Common myeloid progenitor, CD34-positive (primary cell): ENCODE results near the gene REPIN1.

Experiments used
- CTCF ChIA-PET: fragments of 350-600 bp; sonication (Branson Sonifier 250); formaldehyde crosslinking; loops from one replicate; lab custom pipeline; 2021; ENCODE audit warnings: antibody characterized with exemption; lab: Charles Lee
- POLR2A ChIA-PET: fragments of 350-600 bp; sonication (Branson Sonifier 250); formaldehyde crosslinking; loops from one replicate; lab custom pipeline; 2021; ENCODE audit warnings: antibody characterized with exemption; lab: Charles Lee
- DNase-seq, 3 donors: peaks; one replicate each; pipeline versions ENCODE4 v3.0.0 to v3.0.0-alpha.2; 2013
- H3K27ac ChIP-seq, 2 experiments: 1 replicate in 1 of 2; 2 replicates in 1 of 2; pipeline ENCODE4 v1.7.0; 2013; ENCODE audit warnings: inconsistent platforms in 2 of 2, low read length in 2 of 2, mild to moderate bottlenecking in 2 of 2, low read depth in 1 of 2, moderate library complexity in 1 of 2; ENCODE audit not compliant: severe bottlenecking in 2 of 2, insufficient read depth in 1 of 2, poor library complexity in 1 of 2
- H3K27me3 ChIP-seq, 5 experiments: replicated peaks in 2 of 5; 1 replicate in 3 of 5; 2 replicates in 2 of 5; pipeline versions ENCODE4 v1.6.1 to v1.7.0; 2013; ENCODE audit warnings: low read length in 4 of 5, mild to moderate bottlenecking in 2 of 5, moderate library complexity in 2 of 5, inconsistent platforms in 1 of 5; ENCODE audit not compliant: insufficient read depth in 5 of 5, control insufficient read depth in 4 of 5
- H3K36me3 ChIP-seq, 4 experiments: 1 replicate in 2 of 4; 2 replicates in 2 of 4; pipeline versions ENCODE4 v1.6.1 to v1.7.0; 2013; ENCODE audit warnings: low read length in 3 of 4, control low read depth in 1 of 4, mild to moderate bottlenecking in 1 of 4; ENCODE audit not compliant: control insufficient read depth in 4 of 4, insufficient read depth in 4 of 4
- H3K4me1 ChIP-seq, 4 experiments: 1 replicate in 3 of 4; 2 replicates in 1 of 4; pipeline versions ENCODE4 v1.6.1 to v1.7.1; 2013; ENCODE audit warnings: low read length in 3 of 4, mild to moderate bottlenecking in 3 of 4, control low read depth in 1 of 4, inconsistent platforms in 1 of 4, moderate library complexity in 1 of 4; ENCODE audit not compliant: control insufficient read depth in 4 of 4, insufficient read depth in 4 of 4; ENCODE audit errors: control extremely low read depth in 1 of 4
- H3K4me3 ChIP-seq, 7 experiments: 1 replicate in 4 of 7; 2 replicates in 3 of 7; pipeline versions ENCODE4 v1.5.1 to v1.7.0; 2013; ENCODE audit warnings: mild to moderate bottlenecking in 7 of 7, low read length in 6 of 7, moderate library complexity in 6 of 7, inconsistent platforms in 2 of 7, low read depth in 2 of 7, control low read depth in 1 of 7; ENCODE audit not compliant: insufficient read depth in 4 of 7, control insufficient read depth in 1 of 7; ENCODE audit errors: extremely low read depth in 1 of 7
- H3K9me3 ChIP-seq, 5 experiments: 1 replicate in 4 of 5; 2 replicates in 1 of 5; pipeline versions ENCODE4 v1.6.1 to v1.7.1; 2013; ENCODE audit warnings: low read length in 4 of 5, mild to moderate bottlenecking in 2 of 5, inconsistent platforms in 1 of 5, low read depth in 1 of 5, moderate library complexity in 1 of 5; ENCODE audit not compliant: control insufficient read depth in 4 of 5, insufficient read depth in 2 of 5; ENCODE audit errors: control extremely low read depth in 1 of 5
- WGBS: methylation state at CpG from one replicate; pipeline ENCODE4 v1.1.5; 2013; ENCODE audit not compliant: insufficient coverage; 5-methylcytosine and 5-hydroxymethylcytosine counted together

The REPIN1 gene

GRCh38 chr7:150410680-150411346 is 42.2 kb downstream of the REPIN1 start:
- H3K4me1 ChIP-seq = peaks cover 0 to 15% (median 14%) of the 10 kb centered on the region in 4 experiments
- no peaks in the 10 kb centered on the region for H3K27me3 ChIP-seq
- 93% methylated on average over 8 of the region's 10 CpGs for WGBS
- H3K27ac ChIP-seq = no peak overlapping the region
- ChIA-PET POLR2A (no interaction called here), CTCF (interaction anchor here (1.5 kb wide), 1 partner anchor 9 kb away, joined by 4 read pairs; no protein-coding TSS in a partner anchor)
- H3K9me3 ChIP-seq = no peaks in the 10 kb centered on the region
- peaks cover 3 to 38% (median 17%) of the 10 kb centered on the region in 4 experiments for H3K36me3 ChIP-seq
- H3K4me3 ChIP-seq = no peak overlapping the region
- no peak for DNase-seq

- Histone ChIP-seq H3K9me3 (no peaks in the 10 kb centered on the region), H3K4me3 (no peak overlapping the region), H3K36me3 (peaks cover 3 to 38% (median 17%) of the 10 kb centered on the region in 4 experiments), H3K27me3 (no peaks in the 10 kb centered on the region), H3K27ac (no peak overlapping the region), H3K4me1 (peaks cover 0 to 7% (median 6%) of the 10 kb centered on the region in 4 experiments)
- no peak for DNase-seq
- ChIA-PET POLR2A (no interaction called here), CTCF (interaction anchor here (1.5 kb wide), 1 partner anchor 9 kb away, joined by 3 read pairs; no protein-coding TSS in a partner anchor)
- WGBS = 91% methylated on average over 11 of the region's 11 CpGs
These were observed 43.0 kb downstream of the REPIN1 start for GRCh38 chr7:150411606-150412005.

- H3K27ac ChIP-seq = no peak overlapping the region
- peaks cover 3 to 38% (median 17%) of the 10 kb centered on the region in 4 experiments for H3K36me3 ChIP-seq
- POLR2A ChIA-PET = interaction anchor here (0.6 kb wide), 1 partner anchor 342 kb away, joined by 4 read pairs; no protein-coding TSS in a partner anchor
- H3K27me3 ChIP-seq = no peaks in the 10 kb centered on the region
- no peak for DNase-seq
- H3K4me1 ChIP-seq = peaks cover 0 to 3% (median 2%) of the 10 kb centered on the region in 4 experiments
- CTCF ChIA-PET = interaction anchor here (1.5 kb wide), 2 partner anchors 9 to 11 kb away, joined by 3 read pairs; no protein-coding TSS in a partner anchor
- H3K4me3 ChIP-seq = no peak overlapping the region
- WGBS = 100% methylated on average over 7 of the region's 11 CpGs
- H3K9me3 ChIP-seq = no peaks in the 10 kb centered on the region
These were observed 43.4 kb downstream of the REPIN1 start for GRCh38 chr7:150412016-150412415.

GRCh38 chr7:150412518-150413488 is 44.2 kb downstream of the REPIN1 start:
- CTCF ChIA-PET = interaction anchor here (1.5 kb wide), 3 partner anchors 10 to 38 kb away, joined by 3 read pairs; no protein-coding TSS in a partner anchor
- 91% methylated on average over 35 of the region's 37 CpGs for WGBS

GRCh38 chr7:150413640-150414081 is 45.0 kb downstream of the REPIN1 start:
- Histone ChIP-seq H3K9me3 (no peaks in the 10 kb centered on the region), H3K4me1 (no peaks in the 10 kb centered on the region), H3K27me3 (no peaks in the 10 kb centered on the region), H3K36me3 (peaks cover 3 to 28% (median 16%) of the 10 kb centered on the region in 4 experiments), H3K27ac (no peak overlapping the region), H3K4me3 (no peak overlapping the region)
- CTCF ChIA-PET = interaction anchor here (1.5 kb wide), 1 partner anchor 39 kb away, joined by 3 read pairs; no protein-coding TSS in a partner anchor
- DNase-seq = no peak
- POLR2A ChIA-PET = no interaction called here
- WGBS = 100% methylated on average over 10 of the region's 11 CpGs

More at GRCh38 chr7:150412518-150413488, 44.2 kb downstream of the REPIN1 start:
- Histone ChIP-seq H3K27me3 (no peaks in the 10 kb centered on the region), H3K4me1 (no peaks in the 10 kb centered on the region), H3K36me3 (peaks cover 3 to 35% (median 17%) of the 10 kb centered on the region in 4 experiments), H3K9me3 (no peaks in the 10 kb centered on the region), H3K4me3 (no peak overlapping the region), H3K27ac (no peak overlapping the region)
- no peak for DNase-seq
- POLR2A ChIA-PET = interaction anchor here (0.6 kb wide), 1 partner anchor 341 kb away, joined by 4 read pairs; no protein-coding TSS in a partner anchor

- Histone ChIP-seq H3K27me3 (peaks cover 0 to 1% (median 0%) of the 10 kb centered on the region in 5 experiments), H3K4me3 (no peak overlapping the region), H3K9me3 (no peaks in the 10 kb centered on the region), H3K27ac (no peak overlapping the region), H3K4me1 (no peaks in the 10 kb centered on the region), H3K36me3 (peaks cover under 1 to 14% (median 6%) of the 10 kb centered on the region in 4 experiments)
- CTCF ChIA-PET = interaction anchor here (1.5 kb wide), 1 partner anchor 11 kb away, joined by 4 read pairs; no protein-coding TSS in a partner anchor
- DNase-seq = no peak
- POLR2A ChIA-PET = no interaction called here
- WGBS = 95% methylated on average over 18 of the region's 19 CpGs
These were observed 46.8 kb downstream of the REPIN1 start for GRCh38 chr7:150415161-150416153.
